ENCODE measurements around the gene TTC24. TPM values are rescaled to one million over a fixed set of nuclear protein-coding genes. Genes with fewer than 3 reads are reported as not detected.
"Not testable (repeated sequence)": the region's sequence is repeated elsewhere in the genome, so short reads cannot be mapped to it uniquely, and the experiment has no call there.

TTC24 gene
- polyA plus RNA-seq, 3 donors: 0.14 to 0.31 TPM; not detected in 1

DNA sequence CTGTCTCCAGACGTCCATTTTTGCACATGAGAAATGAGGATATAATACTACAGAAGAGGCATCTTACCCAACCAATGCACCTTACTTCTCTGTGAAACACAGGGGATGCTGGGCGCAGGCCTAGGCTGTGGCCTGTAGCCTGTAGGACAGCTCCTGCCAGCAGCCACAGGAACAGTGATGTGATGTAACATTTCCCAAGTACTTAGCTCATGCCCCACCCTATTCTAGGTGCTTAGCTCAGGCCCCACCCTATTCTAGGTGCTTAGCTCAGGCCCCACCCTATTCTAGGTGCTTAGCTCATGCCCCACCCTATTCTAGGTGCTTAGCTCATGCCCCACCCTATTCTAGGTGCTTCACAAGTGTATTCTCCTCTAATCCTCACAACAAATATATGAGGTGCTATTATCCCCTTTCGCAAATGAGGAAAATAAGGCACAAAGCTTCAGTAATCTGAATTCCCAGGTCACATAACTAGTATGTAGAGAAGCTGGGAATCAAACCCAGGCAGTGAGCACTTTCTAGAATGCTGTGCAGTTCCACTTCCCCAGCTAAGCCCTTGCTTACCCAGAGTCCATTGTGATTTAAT is 7.5 kb downstream of the TTC24 start:
- H3K36me3 Mint-ChIP-seq: no peaks in the 10 kb centered on the region
- TF ChIP-seq, protein P1, sequence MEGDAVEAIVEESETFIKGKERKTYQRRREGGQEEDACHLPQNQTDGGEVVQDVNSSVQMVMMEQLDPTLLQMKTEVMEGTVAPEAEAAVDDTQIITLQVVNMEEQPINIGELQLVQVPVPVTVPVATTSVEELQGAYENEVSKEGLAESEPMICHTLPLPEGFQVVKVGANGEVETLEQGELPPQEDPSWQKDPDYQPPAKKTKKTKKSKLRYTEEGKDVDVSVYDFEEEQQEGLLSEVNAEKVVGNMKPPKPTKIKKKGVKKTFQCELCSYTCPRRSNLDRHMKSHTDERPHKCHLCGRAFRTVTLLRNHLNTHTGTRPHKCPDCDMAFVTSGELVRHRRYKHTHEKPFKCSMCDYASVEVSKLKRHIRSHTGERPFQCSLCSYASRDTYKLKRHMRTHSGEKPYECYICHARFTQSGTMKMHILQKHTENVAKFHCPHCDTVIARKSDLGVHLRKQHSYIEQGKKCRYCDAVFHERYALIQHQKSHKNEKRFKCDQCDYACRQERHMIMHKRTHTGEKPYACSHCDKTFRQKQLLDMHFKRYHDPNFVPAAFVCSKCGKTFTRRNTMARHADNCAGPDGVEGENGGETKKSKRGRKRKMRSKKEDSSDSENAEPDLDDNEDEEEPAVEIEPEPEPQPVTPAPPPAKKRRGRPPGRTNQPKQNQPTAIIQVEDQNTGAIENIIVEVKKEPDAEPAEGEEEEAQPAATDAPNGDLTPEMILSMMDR (IDR thresholded peaks at IDR 0.05): no peak
- intact Hi-C loops (cut with micrococcal nuclease): loop anchor here in 1 of 2 donors (2.0 kb wide), 1 partner anchor 22 kb away; no protein-coding TSS in a partner anchor

GRCh38 chr1:156587927-156588326 is 8.4 kb downstream of the TTC24 start:
- 85% methylated on average over 5 of the region's 8 CpGs for WGBS (ENCODE audit: insufficient coverage)

More for the DNA sequence above, 7.5 kb downstream of the TTC24 start:
- H3K36me3 ChIP-seq (replicated peaks in 1 of 2; ENCODE audit: control insufficient read depth in 1 of 2, insufficient read depth in 2 of 2, low read length in 2 of 2): no peaks in the 10 kb centered on the region
- no peaks in the 10 kb centered on the region for H4K20me1 ChIP-seq (ENCODE audit: insufficient read depth, low read length)
- no peak overlapping the region for H3K4me3 ChIP-seq (replicated peaks in 1 of 3; ENCODE audit: low read depth in 2 of 3, low read length in 3 of 3)
- no peaks in the 10 kb centered on the region for H3K9me3 ChIP-seq (replicated peaks in 1 of 2; ENCODE audit: control insufficient read depth in 1 of 2, insufficient read depth in 1 of 2, low read length in 2 of 2)
- no peak for DNase-seq
- H3K4me1 Mint-ChIP-seq: peaks cover 28% of the 10 kb centered on the region
- no peak overlapping the region for H3K27ac Mint-ChIP-seq
- H2AFZ ChIP-seq (ENCODE audit: insufficient read depth, low read depth, low read length, poor library complexity, severe bottlenecking): no peak overlapping the region
- H3K27me3 ChIP-seq (ENCODE audit: control insufficient read depth in 2 of 2, insufficient read depth in 2 of 2, low read length in 2 of 2): no peaks in the 10 kb centered on the region
- no peak overlapping the region for H3K9ac ChIP-seq (ENCODE audit: insufficient read depth, low read length, poor library complexity, severe bottlenecking)
- no peak overlapping the region for H3K4me3 Mint-ChIP-seq
- H3K9me3 Mint-ChIP-seq: no peaks in the 10 kb centered on the region
- WGBS (ENCODE audit: insufficient coverage): no CpG with 5 or more reads among the region's 3 CpGs
- H3K27ac ChIP-seq (ENCODE audit: low read depth in 1 of 2, low read length in 2 of 2): no peak overlapping the region
- H3K27me3 Mint-ChIP-seq (ENCODE audit: low read depth in 3 of 3): peaks cover 0 to 3% (median 0%) of the 10 kb centered on the region in 3 donors
- peaks cover 22 to 26% of the 10 kb centered on the region in 2 donors for H3K4me1 ChIP-seq (ENCODE audit: control insufficient read depth in 1 of 2, insufficient read depth in 2 of 2, low read length in 2 of 2)
- no peak overlapping the region for H3K4me2 ChIP-seq (replicated peaks; ENCODE audit: extremely low read depth, low read length, poor library complexity, severe bottlenecking)
- peaks cover 3% of the 10 kb centered on the region for H3K79me2 ChIP-seq (ENCODE audit: insufficient read depth, low read length)

More at GRCh38 chr1:156587927-156588326, 8.4 kb downstream of the TTC24 start:
- not testable (repeated sequence) for H3K27ac ChIP-seq (ENCODE audit: low read depth in 1 of 2, low read length in 2 of 2); H3K36me3 Mint-ChIP-seq; H3K9ac ChIP-seq (ENCODE audit: insufficient read depth, low read length, poor library complexity, severe bottlenecking); H3K79me2 ChIP-seq (ENCODE audit: insufficient read depth, low read length); H3K27ac Mint-ChIP-seq; H4K20me1 ChIP-seq (ENCODE audit: insufficient read depth, low read length); H2AFZ ChIP-seq (ENCODE audit: insufficient read depth, low read depth, low read length, poor library complexity, severe bottlenecking); H3K4me3 ChIP-seq (replicated peaks in 1 of 3; ENCODE audit: low read depth in 2 of 3, low read length in 3 of 3); H3K27me3 Mint-ChIP-seq (ENCODE audit: low read depth in 3 of 3); H3K9me3 Mint-ChIP-seq; H3K9me3 ChIP-seq (replicated peaks in 1 of 2; ENCODE audit: control insufficient read depth in 1 of 2, insufficient read depth in 1 of 2, low read length in 2 of 2); H3K4me2 ChIP-seq (replicated peaks; ENCODE audit: extremely low read depth, low read length, poor library complexity, severe bottlenecking); DNase-seq; H3K4me3 Mint-ChIP-seq; H3K27me3 ChIP-seq (ENCODE audit: control insufficient read depth in 2 of 2, insufficient read depth in 2 of 2, low read length in 2 of 2); H3K36me3 ChIP-seq (replicated peaks in 1 of 2; ENCODE audit: control insufficient read depth in 1 of 2, insufficient read depth in 2 of 2, low read length in 2 of 2)
- peaks cover 18 to 24% of the 10 kb centered on the region in 2 donors for H3K4me1 ChIP-seq (ENCODE audit: control insufficient read depth in 1 of 2, insufficient read depth in 2 of 2, low read length in 2 of 2)
- H3K4me1 Mint-ChIP-seq: peaks cover 28% of the 10 kb centered on the region
- intact Hi-C loops (cut with micrococcal nuclease): loop anchor here in 1 of 2 donors (2.0 kb wide), 1 partner anchor 21 kb away; no protein-coding TSS in a partner anchor
